Measurements from ENCODE around the gene GLUL. TPM values are rescaled to one million over a fixed set of nuclear protein-coding genes. Genes with fewer than 3 reads are reported as not detected.
A peak's percentile ranks its signal among the peaks of the same experiment; 100 is the strongest.
"Not testable (repeated sequence)": the region's sequence is repeated elsewhere in the genome, so short reads cannot be mapped to it uniquely, and the experiment has no call there.

Gene GLUL
- total RNA-seq, 1 donor from 2014 or later = 418 TPM

- DNase-seq (ENCODE audit: low spot score) = no peak
Observed at GRCh38 chr1:182394055-182394775, 2.6 kb upstream of the GLUL start.

- DNase-seq (ENCODE audit: low spot score) = peak; percentile 66
Observed at GRCh38 chr1:182392050-182393028, 749 bp upstream of the GLUL start.

GRCh38 chr1:182391028-182391361 lies 595 bp downstream of the GLUL start:
- no peak for DNase-seq (ENCODE audit: low spot score)

- peak; percentile 63 for DNase-seq (ENCODE audit: low spot score)
Observed at GRCh38 chr1:182389619-182390047, 2.0 kb downstream of the GLUL start.

GRCh38 chr1:182388392-182389134 lies 3.0 kb downstream of the GLUL start:
- no peak for DNase-seq (ENCODE audit: low spot score)

- no peak for DNase-seq (ENCODE audit: low spot score)
Observed at GRCh38 chr1:182387566-182387965, 4.0 kb downstream of the GLUL start.

GRCh38 chr1:182386980-182387379 lies 4.6 kb downstream of the GLUL start:
- no peak for DNase-seq (ENCODE audit: low spot score)

- no peak for DNase-seq (ENCODE audit: low spot score)
Observed at GRCh38 chr1:182385885-182386853, 5.4 kb downstream of the GLUL start.

GRCh38 chr1:182384387-182384960 lies 7.1 kb downstream of the GLUL start:
- DNase-seq (ENCODE audit: low spot score) = no peak

- DNase-seq (ENCODE audit: low spot score) = no peak
Observed at GRCh38 chr1:182383934-182384333, 7.7 kb downstream of the GLUL start.

GRCh38 chr1:182383037-182383661 lies 8.4 kb downstream of the GLUL start:
- no peak for DNase-seq (ENCODE audit: low spot score)

- no peak for DNase-seq (ENCODE audit: low spot score)
Observed at GRCh38 chr1:182381962-182382819, 9.4 kb downstream of the GLUL start.

GRCh38 chr1:182380199-182380598 lies 11.4 kb downstream of the GLUL start:
- no peak for DNase-seq (ENCODE audit: low spot score)

- DNase-seq (ENCODE audit: low spot score) = not testable (repeated sequence)
Observed at GRCh38 chr1:182379781-182380180, 11.8 kb downstream of the GLUL start.

GRCh38 chr1:182376936-182377574 lies 14.5 kb downstream of the GLUL start:
- DNase-seq (ENCODE audit: low spot score) = no peak

- no peak for DNase-seq (ENCODE audit: low spot score)
Observed at GRCh38 chr1:182374101-182374834, 17.3 kb downstream of the GLUL start.

GRCh38 chr1:182370532-182370931 lies 21.1 kb downstream of the GLUL start:
- no peak for DNase-seq (ENCODE audit: low spot score)

- DNase-seq (ENCODE audit: low spot score) = no peak
Observed at GRCh38 chr1:182368903-182369302, 22.7 kb downstream of the GLUL start.

All from ureter (tissue), 1 donor.